GM21619 (cell line): ENCODE results near the gene BANP.
"Not testable (repeated sequence)": the region's sequence is repeated elsewhere in the genome, so short reads cannot be mapped to it uniquely, and the experiment has no call there.

Source experiments
- ATAC-seq: cut with Tn5 transposase; IDR thresholded peaks from one replicate; pipeline ENCODE4 v1.9.1; 2021; ENCODE audit not compliant: unreplicated experiment

BANP gene

GRCh38 chr16:88026964-88027938 lies 76.0 kb downstream of the BANP start:
- no peak for ATAC-seq

GRCh38 chr16:88028177-88028930 lies 77.1 kb downstream of the BANP start:
- ATAC-seq: not testable (repeated sequence)

- ATAC-seq: no peak
Measured at GRCh38 chr16:88030498-88030897, 79.3 kb downstream of the BANP start.

- ATAC-seq: not testable (repeated sequence)
Measured at GRCh38 chr16:88030961-88031360, 79.7 kb downstream of the BANP start.

GRCh38 chr16:88033003-88033740 lies 81.9 kb downstream of the BANP start:
- ATAC-seq: not testable (repeated sequence)

- no peak for ATAC-seq
Measured at GRCh38 chr16:88034770-88035169, 83.5 kb downstream of the BANP start.

- ATAC-seq: no peak
Measured at GRCh38 chr16:88035292-88035691, 84.1 kb downstream of the BANP start.

GRCh38 chr16:88035884-88036639 lies 84.8 kb downstream of the BANP start:
- not testable (repeated sequence) for ATAC-seq

- ATAC-seq: not testable (repeated sequence)
Measured at GRCh38 chr16:88036640-88036996, 85.4 kb downstream of the BANP start.

- not testable (repeated sequence) for ATAC-seq
Measured at GRCh38 chr16:88037359-88037758, 86.1 kb downstream of the BANP start.

GRCh38 chr16:88037876-88038525 lies 86.8 kb downstream of the BANP start:
- ATAC-seq: not testable (repeated sequence)

- ATAC-seq: not testable (repeated sequence)
Measured at GRCh38 chr16:88038526-88038908, 87.3 kb downstream of the BANP start.

GRCh38 chr16:88039591-88039990 lies 88.4 kb downstream of the BANP start:
- no peak for ATAC-seq

- not testable (repeated sequence) for ATAC-seq
Measured at GRCh38 chr16:88040196-88040876, 89.1 kb downstream of the BANP start.

GRCh38 chr16:88040877-88041244 lies 89.6 kb downstream of the BANP start:
- not testable (repeated sequence) for ATAC-seq

- not testable (repeated sequence) for ATAC-seq
Measured at GRCh38 chr16:88041506-88041905, 90.3 kb downstream of the BANP start.

- ATAC-seq: not testable (repeated sequence)
Measured at GRCh38 chr16:88041986-88042562, 90.8 kb downstream of the BANP start.

- ATAC-seq: not testable (repeated sequence)
Measured at GRCh38 chr16:88043208-88043910, 92.1 kb downstream of the BANP start.
